Breast epithelium (tissue), 4 donors: ENCODE measurements around the gene MAB21L1. TPM values are rescaled to one million over a fixed set of nuclear protein-coding genes. Genes with fewer than 3 reads are reported as not detected.

Experiments
- DNase-seq, 2 donors: peaks; one replicate each; pipeline ENCODE4 v3.0.0-alpha.2; 2019; ENCODE audit warnings: low spot score in 2 of 2
- H3K27ac ChIP-seq, 2 donors: fragments of 200-600 bp; sonication (generic) in 1 of 2; one replicate each; pipeline ENCODE4 v1.5.1; 2016 to 2019; ENCODE audit warnings: mild to moderate bottlenecking in 1 of 2
- H3K27me3 ChIP-seq, 2 donors: fragments of 200-600 bp; sonication (generic) in 1 of 2; one replicate each; pipeline versions ENCODE4 v1.5.1 to v1.6.0; 2017 to 2019; ENCODE audit warnings: control low read depth in 1 of 2, mild to moderate bottlenecking in 1 of 2
- H3K36me3 ChIP-seq: fragments of 200-600 bp; one replicate; pipeline ENCODE4 v1.5.1; 2019
- H3K4me1 ChIP-seq, 2 donors: fragments of 200-600 bp; sonication (generic); one replicate each; pipeline ENCODE4 v1.5.1; 2016 to 2019; ENCODE audit warnings: control low read depth in 1 of 2
- H3K4me3 ChIP-seq, 3 donors: fragments of 200-600 bp; sonication (generic); 1 replicate in 2 of 3; 2 replicates in 1 of 3; pipeline ENCODE4 v1.5.1; 2016 to 2019; ENCODE audit warnings: mild to moderate bottlenecking in 3 of 3, moderate library complexity in 2 of 3
- H3K9me3 ChIP-seq, 2 donors: fragments of 200-600 bp; sonication (generic) in 1 of 2; one replicate each; pipeline ENCODE4 v1.5.1; 2016 to 2019; ENCODE audit warnings: control low read depth in 1 of 2
- POLR2A ChIP-seq: fragments of 450-650 bp; IDR thresholded peaks from one replicate; pipeline ENCODE4 v1.6.1; 2016; ENCODE audit warnings: antibody characterized with exemption, mild to moderate bottlenecking, moderate library complexity
- POLR2AphosphoS5 ChIP-seq, 3 donors: sonication (generic); formaldehyde crosslinking; IDR thresholded peaks; one replicate each; pipeline ENCODE4 v1.6.1; 2017; ENCODE audit warnings: antibody characterized with exemption in 3 of 3
- intact Hi-C: fragments of 100-400 bp; cut with DNase I; formaldehyde crosslinking; loops from one replicate; pipeline ENCODE4 v1.15.1; 2023; ENCODE audit warnings: low total_unique reads
- total RNA-seq, 3 donors: library from RNA; depleted of rRNA; stranded (reverse); fragments of >200 nt; gene quantifications; one replicate each; pipeline ENCODE4 v1.1.0, GENCODE V29; 2016
- TF ChIP-seq, protein P1 (sequence below), 3 donors: fragments of 450-650 bp; IDR thresholded peaks; one replicate each; pipeline ENCODE4 v1.5.1; 2016 to 2017; ENCODE audit warnings: antibody characterized with exemption in 3 of 3, mild to moderate bottlenecking in 3 of 3, moderate library complexity in 3 of 3

The MAB21L1 gene
- total RNA-seq, 3 donors from 2014 or later = 7.7 to 12.0 (median 11.8) TPM

DNA sequence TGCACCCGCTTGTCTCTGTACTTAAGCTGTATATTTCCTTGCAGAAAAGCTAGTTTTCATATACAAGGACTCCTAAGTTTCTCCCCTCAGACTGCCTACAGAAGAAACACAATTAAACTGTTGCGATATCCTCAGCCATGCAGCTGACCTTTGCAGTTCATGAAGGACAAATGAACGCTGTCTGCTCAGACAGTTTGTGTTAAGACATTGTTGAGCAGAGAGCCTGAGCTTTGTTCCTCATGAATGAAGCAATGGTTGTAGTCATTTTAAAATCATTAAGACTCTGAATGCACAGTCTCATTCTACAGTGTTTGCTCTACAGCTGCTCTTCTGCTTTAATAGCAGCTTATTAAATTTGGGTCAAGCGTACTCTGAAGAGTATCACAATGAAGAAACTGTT, 23.2 kb upstream of the MAB21L1 start:
- intact Hi-C loops = no loop called here
- H3K27ac ChIP-seq = no peak overlapping the region
- no peaks in the 10 kb centered on the region for H3K36me3 ChIP-seq
- no peak for DNase-seq
- H3K27me3 ChIP-seq = no peaks in the 10 kb centered on the region
- no peak for TF ChIP-seq POLR2A
- H3K4me3 ChIP-seq = no peak overlapping the region
- no peaks in the 10 kb centered on the region for H3K9me3 ChIP-seq
- no peaks in the 10 kb centered on the region for H3K4me1 ChIP-seq

DNA sequence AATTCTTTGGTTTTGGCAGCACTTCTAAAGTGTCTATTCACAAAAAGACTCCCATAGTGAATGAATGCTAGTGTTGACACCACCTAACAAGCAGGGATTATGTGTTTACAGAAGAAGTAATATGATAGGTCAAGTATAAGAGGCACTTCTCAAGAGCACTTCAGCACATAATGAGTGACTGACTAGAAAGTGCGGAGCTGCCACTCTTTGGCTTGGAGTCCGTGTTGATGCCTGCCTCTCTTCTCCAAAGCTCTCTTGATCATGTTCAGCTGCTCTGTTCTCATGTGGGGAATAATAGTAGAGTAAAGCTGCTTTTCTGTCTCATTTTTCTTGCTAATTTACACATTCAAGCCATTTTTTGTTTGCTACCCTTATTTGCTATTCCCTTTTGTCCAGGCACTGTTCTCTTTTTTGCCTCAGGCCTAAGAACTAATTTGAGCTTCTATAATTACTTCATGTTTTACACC, 22.7 kb upstream of the MAB21L1 start:
- no peak overlapping the region for H3K4me3 ChIP-seq
- H3K27ac ChIP-seq = no peak overlapping the region
- no peaks in the 10 kb centered on the region for H3K9me3 ChIP-seq
- TF ChIP-seq POLR2A (no peak), POLR2AphosphoS5 (IDR thresholded peaks at IDR 0.05) (no peak)
- TF ChIP-seq, protein P1, sequence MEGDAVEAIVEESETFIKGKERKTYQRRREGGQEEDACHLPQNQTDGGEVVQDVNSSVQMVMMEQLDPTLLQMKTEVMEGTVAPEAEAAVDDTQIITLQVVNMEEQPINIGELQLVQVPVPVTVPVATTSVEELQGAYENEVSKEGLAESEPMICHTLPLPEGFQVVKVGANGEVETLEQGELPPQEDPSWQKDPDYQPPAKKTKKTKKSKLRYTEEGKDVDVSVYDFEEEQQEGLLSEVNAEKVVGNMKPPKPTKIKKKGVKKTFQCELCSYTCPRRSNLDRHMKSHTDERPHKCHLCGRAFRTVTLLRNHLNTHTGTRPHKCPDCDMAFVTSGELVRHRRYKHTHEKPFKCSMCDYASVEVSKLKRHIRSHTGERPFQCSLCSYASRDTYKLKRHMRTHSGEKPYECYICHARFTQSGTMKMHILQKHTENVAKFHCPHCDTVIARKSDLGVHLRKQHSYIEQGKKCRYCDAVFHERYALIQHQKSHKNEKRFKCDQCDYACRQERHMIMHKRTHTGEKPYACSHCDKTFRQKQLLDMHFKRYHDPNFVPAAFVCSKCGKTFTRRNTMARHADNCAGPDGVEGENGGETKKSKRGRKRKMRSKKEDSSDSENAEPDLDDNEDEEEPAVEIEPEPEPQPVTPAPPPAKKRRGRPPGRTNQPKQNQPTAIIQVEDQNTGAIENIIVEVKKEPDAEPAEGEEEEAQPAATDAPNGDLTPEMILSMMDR (IDR thresholded peaks at IDR 0.05) = no peak
- no peaks in the 10 kb centered on the region for H3K27me3 ChIP-seq
- H3K4me1 ChIP-seq = no peaks in the 10 kb centered on the region
- intact Hi-C loops = no loop called here
- DNase-seq = no peak
- no peaks in the 10 kb centered on the region for H3K36me3 ChIP-seq

DNA sequence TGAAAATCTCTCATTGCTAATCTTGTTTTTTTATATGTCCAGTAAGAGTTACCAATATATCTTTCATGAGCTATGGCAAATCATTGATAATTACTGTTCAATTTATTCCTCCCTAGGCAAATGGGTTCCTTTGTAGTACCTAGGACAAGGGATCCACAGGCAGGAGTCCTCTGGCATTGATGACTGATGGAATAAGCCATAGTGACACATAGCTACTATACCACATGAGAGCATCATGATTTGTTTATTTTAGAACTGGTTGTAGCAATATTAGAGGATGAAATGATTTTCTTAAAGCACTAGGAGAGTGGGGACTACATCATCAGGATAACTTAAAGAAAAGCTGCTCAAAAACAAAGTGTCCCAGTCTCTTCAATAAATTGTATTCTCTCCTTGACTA, 21.7 kb upstream of the MAB21L1 start:
- DNase-seq = no peak
- TF ChIP-seq POLR2AphosphoS5 (IDR thresholded peaks at IDR 0.05) = no peak
- TF ChIP-seq, protein P1 (IDR thresholded peaks at IDR 0.05) = no peak
- Histone ChIP-seq H3K9me3 (no peaks in the 10 kb centered on the region), H3K4me3 (no peak overlapping the region), H3K27me3 (no peaks in the 10 kb centered on the region), H3K27ac (no peak overlapping the region), H3K4me1 (no peaks in the 10 kb centered on the region), H3K36me3 (no peaks in the 10 kb centered on the region)
- intact Hi-C loops = no loop called here

DNA sequence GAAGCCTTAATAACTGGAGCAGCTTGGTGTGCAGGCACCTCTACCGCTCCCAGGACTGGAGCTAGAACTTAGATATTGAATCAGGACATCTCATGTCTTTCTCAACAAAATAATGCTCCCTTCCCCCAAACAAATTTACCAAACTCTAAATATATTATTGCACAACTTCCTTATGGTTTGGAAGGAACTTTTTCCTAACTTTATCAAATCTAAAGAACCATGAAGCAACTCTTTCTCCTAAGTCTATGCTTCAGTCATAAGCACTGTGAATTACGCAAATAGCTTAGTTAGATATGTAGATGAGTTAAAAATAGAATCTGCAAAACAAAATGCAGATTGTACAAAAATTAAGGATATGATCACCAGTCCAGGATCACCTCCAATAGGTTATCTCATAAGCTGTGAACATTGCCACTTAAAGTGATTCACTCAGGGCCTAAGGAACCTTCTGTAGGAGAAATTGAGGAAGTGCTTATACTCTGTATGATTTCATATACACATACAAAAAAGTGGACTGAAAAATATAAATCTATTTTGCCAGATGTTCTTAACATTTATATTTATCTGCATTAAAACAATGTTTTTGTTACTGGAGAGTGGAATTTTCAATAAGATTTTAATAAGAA, 20.4 kb upstream of the MAB21L1 start:
- TF ChIP-seq, protein P1 (IDR thresholded peaks at IDR 0.05) = no peak
- no peak for TF ChIP-seq POLR2AphosphoS5 (IDR thresholded peaks at IDR 0.05)
- no peak for TF ChIP-seq POLR2A
- Histone ChIP-seq H3K27me3 (no peaks in the 10 kb centered on the region), H3K36me3 (no peaks in the 10 kb centered on the region), H3K4me1 (no peaks in the 10 kb centered on the region), H3K27ac (no peak overlapping the region), H3K9me3 (no peaks in the 10 kb centered on the region), H3K4me3 (no peak overlapping the region)
- intact Hi-C loops = no loop called here
- no peak for DNase-seq

DNA sequence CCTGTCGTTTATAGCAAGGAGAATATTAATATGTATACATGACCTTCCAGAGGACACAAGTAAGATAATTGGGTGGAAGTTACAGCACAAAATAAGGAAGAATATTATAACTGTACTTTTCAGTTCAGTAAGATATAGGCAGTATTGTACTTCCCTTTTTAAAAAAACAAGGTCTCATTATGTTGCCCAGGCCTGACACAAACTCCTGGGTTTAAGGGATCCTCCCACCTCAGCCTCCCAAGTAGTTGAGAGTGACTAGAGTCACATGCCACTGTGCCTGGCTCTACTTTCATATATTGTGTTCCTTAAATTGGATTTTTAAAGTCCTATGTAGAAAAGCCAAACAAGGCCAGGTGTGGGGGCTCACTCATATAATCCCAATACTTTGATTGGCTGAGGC, 19.5 kb upstream of the MAB21L1 start:
- TF ChIP-seq POLR2AphosphoS5 (IDR thresholded peaks at IDR 0.05) (no peak), POLR2A (no peak)
- TF ChIP-seq, protein P1 (IDR thresholded peaks at IDR 0.05) = no peak
- intact Hi-C loops = no loop called here
- DNase-seq = no peak

More for the DNA sequence above, 19.5 kb upstream of the MAB21L1 start:
- no peak overlapping the region for H3K4me3 ChIP-seq
- no peaks in the 10 kb centered on the region for H3K4me1 ChIP-seq
- H3K9me3 ChIP-seq = no peaks in the 10 kb centered on the region
- H3K36me3 ChIP-seq = no peaks in the 10 kb centered on the region
- H3K27ac ChIP-seq = no peak overlapping the region
- H3K27me3 ChIP-seq = no peaks in the 10 kb centered on the region
